Large intestine (tissue), 3 donors: ENCODE results near the gene SEMA5A. TPM values are rescaled to one million over a fixed set of nuclear protein-coding genes. Genes with fewer than 3 reads are reported as not detected.

Source experiments
- DNase-seq, 2 donors: peaks; one replicate each; pipeline versions ENCODE4 v3.0.0 to v3.0.0-alpha.2; 2013
- H3K27ac ChIP-seq: one replicate; pipeline ENCODE4 v1.5.1; 2013; ENCODE audit warnings: low read length
- H3K27me3 ChIP-seq: 2 replicates; pipeline ENCODE4 v1.6.1; 2013; ENCODE audit warnings: low read length; ENCODE audit not compliant: control insufficient read depth, insufficient read depth
- H3K36me3 ChIP-seq: 2 replicates; pipeline ENCODE4 v1.6.1; 2013; ENCODE audit warnings: low read length; ENCODE audit not compliant: control insufficient read depth, insufficient read depth
- H3K4me1 ChIP-seq: one replicate; pipeline ENCODE4 v1.6.1; 2013; ENCODE audit warnings: low read length; ENCODE audit not compliant: control insufficient read depth, insufficient read depth
- H3K4me3 ChIP-seq: one replicate; pipeline ENCODE4 v1.5.1; 2013; ENCODE audit warnings: low read length
- H3K9me3 ChIP-seq: one replicate; pipeline ENCODE4 v1.6.1; 2013; ENCODE audit warnings: mild to moderate bottlenecking, low read depth, low read length, moderate library complexity; ENCODE audit not compliant: control insufficient read depth
- WGBS: methylation state at CpG from one replicate; pipeline ENCODE4 v1.1.5; 2013; ENCODE audit warnings: low lambda C conversion rate; ENCODE audit not compliant: insufficient coverage; 5-methylcytosine and 5-hydroxymethylcytosine counted together
- polyA plus RNA-seq: library from polyadenylated mRNA; unstranded; fragments of 120-200 nt; gene quantifications from one replicate; pipeline ENCODE4 v1.2.1, GENCODE V29; 2013

SEMA5A gene
- polyA plus RNA-seq, 1 donor, result 11.9 TPM

DNA sequence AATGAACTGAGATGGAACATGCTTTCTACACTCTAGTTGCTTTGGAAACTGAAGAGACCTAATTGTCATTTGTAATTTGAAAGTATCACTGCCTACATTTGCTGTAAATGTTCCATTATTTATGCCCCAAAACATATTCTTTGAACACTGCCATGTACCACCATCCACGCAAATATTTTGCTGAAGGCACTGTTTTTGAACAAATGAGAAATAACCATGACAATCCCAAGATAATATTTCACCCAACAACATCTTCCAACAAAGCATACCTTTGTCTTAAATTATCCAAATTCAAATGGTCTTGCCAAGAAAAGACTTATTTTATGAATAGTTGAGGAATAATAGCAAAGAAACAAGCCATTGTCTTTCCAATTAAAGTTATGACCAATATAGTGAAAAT is 356.2 kb downstream of the SEMA5A start:
- WGBS, result no CpG with 5 or more reads among the region's 1 CpG
- Histone ChIP-seq H3K9me3 (no peaks in the 10 kb centered on the region), H3K4me3 (no peak overlapping the region), H3K36me3 (peaks cover 3% of the 10 kb centered on the region), H3K27me3 (no peaks in the 10 kb centered on the region), H3K4me1 (no peaks in the 10 kb centered on the region), H3K27ac (no peak overlapping the region)
- DNase-seq, result no peak

GRCh38 chr5:9188956-9189355 is 356.9 kb downstream of the SEMA5A start:
- Histone ChIP-seq H3K4me3 (no peak overlapping the region), H3K27ac (no peak overlapping the region), H3K27me3 (no peaks in the 10 kb centered on the region), H3K36me3 (peaks cover 3% of the 10 kb centered on the region), H3K4me1 (no peaks in the 10 kb centered on the region), H3K9me3 (no peaks in the 10 kb centered on the region)
- WGBS, result no CpG with 5 or more reads among the region's 4 CpGs
- no peak for DNase-seq

DNA sequence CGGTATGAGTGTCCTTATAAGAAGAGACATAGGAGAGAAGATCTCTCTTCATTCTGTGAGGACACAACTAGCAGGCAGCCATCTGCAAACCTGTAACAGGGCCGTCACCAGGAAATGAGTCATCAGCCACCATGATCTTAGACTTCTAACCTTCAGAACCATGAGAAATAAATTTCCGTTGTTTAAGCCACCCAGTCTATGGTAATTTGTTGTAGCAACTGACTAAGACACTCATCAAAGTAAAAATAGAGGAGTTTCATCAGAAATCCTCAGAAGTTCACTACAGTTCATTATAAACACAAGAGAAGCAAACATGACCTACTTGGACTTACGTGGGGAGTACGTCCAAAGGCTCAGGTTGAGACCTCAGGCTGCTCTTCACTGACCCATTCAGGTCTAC is 357.7 kb downstream of the SEMA5A start:
- Histone ChIP-seq H3K4me1 (no peaks in the 10 kb centered on the region), H3K27me3 (no peaks in the 10 kb centered on the region), H3K27ac (no peak overlapping the region), H3K4me3 (no peak overlapping the region), H3K9me3 (no peaks in the 10 kb centered on the region), H3K36me3 (peaks cover 3% of the 10 kb centered on the region)
- WGBS, result no CpG with 5 or more reads among the region's 5 CpGs
- DNase-seq, result no peak

- no peak for DNase-seq
- peaks cover 3% of the 10 kb centered on the region for H3K36me3 ChIP-seq
- H3K4me3 ChIP-seq, result no peak overlapping the region
- H3K27ac ChIP-seq, result no peak overlapping the region
- H3K9me3 ChIP-seq, result no peaks in the 10 kb centered on the region
- no peaks in the 10 kb centered on the region for H3K27me3 ChIP-seq
- H3K4me1 ChIP-seq, result no peaks in the 10 kb centered on the region
- WGBS, result 100% methylated on average over 2 of the region's 5 CpGs
Measured at GRCh38 chr5:9187614-9188013, 358.3 kb downstream of the SEMA5A start.

- Histone ChIP-seq H3K36me3 (peaks cover 3% of the 10 kb centered on the region), H3K27ac (no peak overlapping the region), H3K4me1 (no peaks in the 10 kb centered on the region), H3K27me3 (no peaks in the 10 kb centered on the region), H3K4me3 (no peak overlapping the region), H3K9me3 (no peaks in the 10 kb centered on the region)
- DNase-seq, result no peak
- WGBS, result 100% methylated on average over 1 of the region's 1 CpG
Measured at GRCh38 chr5:9186069-9186468, 359.8 kb downstream of the SEMA5A start.

DNA sequence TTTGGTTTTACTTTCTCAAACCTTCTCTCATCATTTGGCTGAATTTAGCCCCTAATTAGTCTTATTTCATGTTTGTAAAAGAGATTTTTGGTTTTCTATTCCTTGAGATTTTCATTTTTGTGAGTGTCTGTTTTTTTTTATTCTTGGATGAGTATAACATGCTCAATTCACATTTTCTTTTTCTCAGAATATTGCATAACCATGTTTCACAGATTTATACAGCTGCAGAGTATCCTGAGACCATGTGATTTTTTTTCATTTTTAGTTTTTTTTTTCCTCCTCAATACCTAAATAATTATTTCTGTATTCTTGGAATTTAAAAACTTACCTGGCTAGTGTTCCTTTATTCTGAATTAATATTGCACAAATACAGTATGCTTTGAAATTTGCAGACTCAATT is 361.9 kb downstream of the SEMA5A start:
- Histone ChIP-seq H3K9me3 (no peaks in the 10 kb centered on the region), H3K36me3 (peaks cover 3% of the 10 kb centered on the region), H3K4me3 (no peak overlapping the region), H3K27ac (no peak overlapping the region), H3K4me1 (no peaks in the 10 kb centered on the region), H3K27me3 (no peaks in the 10 kb centered on the region)
- no peak for DNase-seq

DNA sequence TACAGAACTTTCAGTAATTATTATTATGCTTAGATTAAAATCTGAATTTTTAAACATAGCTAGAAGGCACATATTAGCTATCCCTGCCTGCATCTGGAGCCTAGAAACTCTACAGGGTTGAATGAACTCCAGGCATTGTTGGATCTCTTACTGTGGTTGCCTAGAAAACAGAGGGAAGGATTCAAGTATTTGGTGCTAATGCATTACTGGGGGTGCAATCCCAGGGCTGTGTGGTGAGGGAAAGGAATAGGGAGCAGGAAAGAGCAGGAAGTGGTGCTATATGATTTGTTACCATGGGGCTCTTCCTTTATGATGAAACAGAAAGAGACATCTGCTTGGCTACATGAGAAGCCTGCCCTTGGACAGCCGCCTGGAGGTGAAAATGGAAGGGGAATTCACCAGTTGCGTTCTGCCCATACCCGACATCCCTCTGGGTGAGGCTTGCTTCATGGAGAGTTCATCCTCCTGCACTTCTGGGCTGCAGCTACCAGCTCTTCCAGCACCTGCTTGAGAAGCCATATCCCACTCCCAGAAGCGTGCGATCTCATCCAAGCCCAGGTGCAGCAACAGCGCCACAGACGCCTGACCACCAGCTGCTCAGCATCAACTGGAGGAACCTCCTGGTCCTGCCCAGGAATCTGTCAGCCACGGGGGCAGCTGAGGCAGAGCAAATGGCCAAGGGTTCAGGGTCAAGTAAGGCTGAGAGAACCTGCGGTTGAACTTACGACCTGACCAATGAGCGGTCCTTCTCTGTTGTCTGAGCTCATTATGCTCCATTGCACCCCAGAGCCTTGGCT is 362.8 kb downstream of the SEMA5A start:
- Histone ChIP-seq H3K27ac (no peak overlapping the region), H3K36me3 (no peaks in the 10 kb centered on the region), H3K4me3 (no peak overlapping the region), H3K9me3 (no peaks in the 10 kb centered on the region), H3K4me1 (no peaks in the 10 kb centered on the region), H3K27me3 (no peaks in the 10 kb centered on the region)
- WGBS, result no CpG with 5 or more reads among the region's 11 CpGs
- no peak for DNase-seq

DNA sequence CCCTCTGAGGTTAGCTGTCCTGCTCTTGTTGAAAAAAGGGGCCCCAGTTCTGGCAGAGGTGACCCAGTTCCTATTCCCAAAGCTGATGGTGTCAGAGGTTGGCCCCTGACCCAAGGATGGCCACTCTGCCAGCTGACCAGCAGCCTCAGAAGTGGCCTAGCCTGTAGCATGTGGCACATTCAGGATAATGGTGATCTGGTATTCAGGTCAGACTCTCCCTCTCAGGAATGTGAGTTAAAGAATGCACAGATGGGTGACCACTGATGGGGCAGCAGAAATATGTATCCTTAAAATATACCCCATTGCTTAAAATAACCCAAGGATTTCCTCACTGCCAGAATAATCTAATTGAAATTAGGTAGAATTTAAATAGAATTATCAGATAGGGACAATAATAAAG is 369.2 kb downstream of the SEMA5A start:
- no peaks in the 10 kb centered on the region for H3K9me3 ChIP-seq
- H3K27ac ChIP-seq, result no peak overlapping the region
- H3K4me3 ChIP-seq, result no peak overlapping the region
- H3K27me3 ChIP-seq, result no peaks in the 10 kb centered on the region
- no peak for DNase-seq
- no peaks in the 10 kb centered on the region for H3K4me1 ChIP-seq
- H3K36me3 ChIP-seq, result peaks cover 5% of the 10 kb centered on the region

GRCh38 chr5:9174446-9174845 is 371.4 kb downstream of the SEMA5A start:
- H3K27me3 ChIP-seq, result no peaks in the 10 kb centered on the region
- no CpG with 5 or more reads among the region's 3 CpGs for WGBS

DNA sequence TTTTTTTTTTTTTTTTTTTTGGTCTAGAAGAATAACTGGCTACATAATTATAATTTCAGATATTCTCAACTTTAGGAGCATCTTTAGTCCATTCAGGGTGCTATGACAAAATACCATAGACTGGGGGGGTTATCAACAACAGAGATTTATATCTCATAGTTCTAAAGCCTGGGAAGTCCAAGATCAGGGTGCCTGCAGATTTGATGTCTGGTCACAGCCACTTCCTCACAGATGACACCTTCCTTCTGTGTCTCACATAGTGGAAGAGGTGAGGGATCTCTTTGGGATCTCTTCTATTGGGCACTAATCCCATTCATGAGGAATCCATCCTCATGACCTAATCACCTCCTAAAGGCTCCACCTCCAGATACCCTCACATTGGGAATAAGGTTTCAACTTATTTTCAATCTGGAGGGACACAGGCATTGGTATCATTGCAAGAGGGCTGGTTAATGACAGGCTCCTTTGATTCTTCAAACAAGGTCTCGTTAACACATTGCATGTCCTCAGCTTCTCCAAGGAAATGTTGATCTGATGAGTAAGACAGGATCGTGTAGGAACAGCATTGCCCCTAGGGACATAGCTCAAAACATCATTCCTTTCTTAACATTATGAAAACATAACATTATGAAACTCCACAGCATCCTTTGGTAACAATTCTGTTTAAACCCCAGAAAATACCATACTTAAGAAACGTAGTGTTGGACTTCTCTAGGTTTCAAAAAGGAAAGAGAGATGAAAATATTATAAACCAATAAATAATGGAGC is 372.4 kb downstream of the SEMA5A start:
- no CpG with 5 or more reads among the region's 3 CpGs for WGBS
- H3K9me3 ChIP-seq, result no peaks in the 10 kb centered on the region
- H3K27me3 ChIP-seq, result no peaks in the 10 kb centered on the region
- DNase-seq, result no peak
- no peaks in the 10 kb centered on the region for H3K4me1 ChIP-seq
- H3K27ac ChIP-seq, result no peak overlapping the region
- H3K36me3 ChIP-seq, result peaks cover 5% of the 10 kb centered on the region
- no peak overlapping the region for H3K4me3 ChIP-seq

More at GRCh38 chr5:9174446-9174845, 371.4 kb downstream of the SEMA5A start:
- Histone ChIP-seq H3K4me3 (no peak overlapping the region), H3K36me3 (peaks cover 5% of the 10 kb centered on the region), H3K4me1 (no peaks in the 10 kb centered on the region), H3K27ac (no peak overlapping the region), H3K9me3 (no peaks in the 10 kb centered on the region)
- DNase-seq, result no peak

DNA sequence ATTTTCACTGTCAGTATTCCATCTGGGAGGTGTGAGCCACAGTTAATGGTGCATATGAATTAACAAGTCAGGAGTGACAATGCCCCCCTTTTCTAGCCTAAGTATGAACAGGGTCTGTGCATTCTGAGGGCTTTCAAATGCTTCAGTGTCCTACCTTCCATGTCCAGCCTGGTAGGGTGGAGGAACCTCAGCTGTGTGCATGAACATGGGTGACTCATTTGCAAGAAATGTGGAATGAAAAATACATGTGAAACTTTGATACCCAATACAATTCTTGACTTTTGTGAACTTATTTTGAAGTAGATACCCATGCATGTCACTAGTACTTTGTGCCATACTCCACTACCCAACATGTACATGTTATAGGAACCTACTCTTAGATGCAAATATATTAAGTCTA is 375.8 kb downstream of the SEMA5A start:
- H3K4me3 ChIP-seq, result no peak overlapping the region
- no peaks in the 10 kb centered on the region for H3K4me1 ChIP-seq
- no peaks in the 10 kb centered on the region for H3K9me3 ChIP-seq
- no peak for DNase-seq
- H3K36me3 ChIP-seq, result peaks cover 4% of the 10 kb centered on the region
- no peaks in the 10 kb centered on the region for H3K27me3 ChIP-seq
- H3K27ac ChIP-seq, result no peak overlapping the region
